ENCODE measurements around the gene PRSS58.

The PRSS58 gene, protein sequence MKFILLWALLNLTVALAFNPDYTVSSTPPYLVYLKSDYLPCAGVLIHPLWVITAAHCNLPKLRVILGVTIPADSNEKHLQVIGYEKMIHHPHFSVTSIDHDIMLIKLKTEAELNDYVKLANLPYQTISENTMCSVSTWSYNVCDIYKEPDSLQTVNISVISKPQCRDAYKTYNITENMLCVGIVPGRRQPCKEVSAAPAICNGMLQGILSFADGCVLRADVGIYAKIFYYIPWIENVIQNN

DNA sequence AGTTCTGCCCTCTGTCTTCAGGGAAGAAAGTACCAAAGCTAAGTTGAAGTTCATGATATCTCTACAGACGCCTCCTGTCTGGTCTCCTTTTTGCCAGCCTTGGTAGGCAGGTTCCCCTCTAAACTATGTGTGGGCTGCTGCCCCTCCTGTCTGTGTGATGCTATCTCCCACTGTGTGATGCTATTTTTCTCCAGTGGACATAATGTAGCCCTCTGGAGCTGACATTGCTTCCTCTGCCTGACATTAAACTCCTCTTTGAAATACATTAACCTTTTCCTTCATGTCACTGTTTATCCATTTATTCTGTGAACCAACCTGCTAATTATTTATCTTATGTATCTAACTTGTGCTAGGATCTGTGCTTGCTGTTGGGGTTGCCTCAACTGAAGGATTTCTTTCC, at the start of gene PRSS58:
Gene PRSS58, minus strand, starts transcription at position 101 of the 400 bp plus-strand sequence. CDS start 351 bp downstream, outside the sequence.
- H3K36me3 ChIP-seq (ENCODE audit: control insufficient read depth, insufficient read depth, low read length) = no peaks in the 10 kb centered on the region
- TF ChIP-seq, protein P1, sequence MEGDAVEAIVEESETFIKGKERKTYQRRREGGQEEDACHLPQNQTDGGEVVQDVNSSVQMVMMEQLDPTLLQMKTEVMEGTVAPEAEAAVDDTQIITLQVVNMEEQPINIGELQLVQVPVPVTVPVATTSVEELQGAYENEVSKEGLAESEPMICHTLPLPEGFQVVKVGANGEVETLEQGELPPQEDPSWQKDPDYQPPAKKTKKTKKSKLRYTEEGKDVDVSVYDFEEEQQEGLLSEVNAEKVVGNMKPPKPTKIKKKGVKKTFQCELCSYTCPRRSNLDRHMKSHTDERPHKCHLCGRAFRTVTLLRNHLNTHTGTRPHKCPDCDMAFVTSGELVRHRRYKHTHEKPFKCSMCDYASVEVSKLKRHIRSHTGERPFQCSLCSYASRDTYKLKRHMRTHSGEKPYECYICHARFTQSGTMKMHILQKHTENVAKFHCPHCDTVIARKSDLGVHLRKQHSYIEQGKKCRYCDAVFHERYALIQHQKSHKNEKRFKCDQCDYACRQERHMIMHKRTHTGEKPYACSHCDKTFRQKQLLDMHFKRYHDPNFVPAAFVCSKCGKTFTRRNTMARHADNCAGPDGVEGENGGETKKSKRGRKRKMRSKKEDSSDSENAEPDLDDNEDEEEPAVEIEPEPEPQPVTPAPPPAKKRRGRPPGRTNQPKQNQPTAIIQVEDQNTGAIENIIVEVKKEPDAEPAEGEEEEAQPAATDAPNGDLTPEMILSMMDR (IDR thresholded peaks at IDR 0.05; ENCODE audit: insufficient read depth, low read length, poor library complexity, severe bottlenecking) = no peak
- 0 out of 2 replicates have a peak, but pooled peaks cover 1% of the 10 kb centered on the region for H3K27me3 ChIP-seq (replicated peaks; ENCODE audit: control insufficient read depth, insufficient read depth, low read length)
- H3K4me3 ChIP-seq (replicated peaks; ENCODE audit: low read depth, low read length) = no peak within 1 kb of the TSS
- DNase-seq (ENCODE audit: extremely low read depth, insufficient read length) = no peak

DNA sequence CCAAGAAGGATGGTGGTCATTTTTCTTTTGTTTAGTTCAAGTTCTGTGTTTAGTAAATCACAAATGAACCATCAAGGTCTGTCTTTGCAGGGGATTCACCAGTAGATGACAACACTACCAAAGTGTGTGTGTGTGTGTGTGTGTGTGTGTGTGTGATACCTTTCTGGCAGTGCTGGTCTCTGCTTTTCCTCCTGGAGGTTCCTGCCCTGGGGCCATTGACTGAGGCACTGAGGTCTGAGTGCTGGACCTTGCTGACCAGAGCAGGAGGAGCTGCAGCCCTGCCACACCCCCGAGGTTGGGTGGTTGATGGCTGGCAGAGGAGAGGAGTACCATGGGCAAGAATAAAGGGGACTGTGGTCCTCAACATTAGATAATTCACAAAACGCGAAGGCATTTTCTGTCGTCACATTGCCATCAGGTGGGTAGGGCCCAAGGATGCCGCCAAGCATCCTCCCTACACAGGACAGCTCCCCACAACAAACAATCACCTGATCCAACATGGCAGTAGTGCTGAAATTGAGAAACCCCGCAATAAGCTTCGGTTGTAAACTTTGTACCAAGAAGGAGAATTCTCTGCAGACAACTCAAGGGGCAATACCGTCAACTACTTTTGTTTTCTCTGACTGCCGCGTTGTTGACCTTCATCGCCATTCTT, 49.5 kb upstream of the PRSS58 start:
- TF ChIP-seq, protein P1 (IDR thresholded peaks at IDR 0.05; ENCODE audit: insufficient read depth, low read length, poor library complexity, severe bottlenecking) = no peak

DNA sequence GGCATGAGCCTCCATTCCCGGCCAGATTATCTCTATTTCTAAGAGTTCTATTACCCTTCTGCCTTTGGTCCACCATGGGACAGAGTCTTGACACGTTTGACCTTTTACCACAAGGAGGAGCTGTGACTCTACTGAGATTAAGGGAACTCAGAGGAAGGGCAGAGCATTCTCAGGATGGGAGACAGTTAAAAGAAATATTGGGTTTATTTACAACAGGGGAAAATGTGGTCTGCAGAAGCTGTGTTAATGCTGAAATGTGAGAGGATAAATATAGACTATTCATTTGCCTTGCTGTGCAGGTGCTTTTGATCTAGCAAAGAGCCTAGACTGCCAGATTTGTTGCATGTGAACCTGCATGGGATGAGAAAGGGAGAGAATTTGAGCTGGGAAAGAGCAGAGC, 45.8 kb upstream of the PRSS58 start:
- Histone ChIP-seq H3K27me3 (replicated peaks; ENCODE audit: control insufficient read depth, insufficient read depth, low read length) (no peaks in the 10 kb centered on the region), H3K4me3 (replicated peaks; ENCODE audit: low read depth, low read length) (no peak overlapping the region), H3K36me3 (ENCODE audit: control insufficient read depth, insufficient read depth, low read length) (no peaks in the 10 kb centered on the region)
- TF ChIP-seq, protein P1 (IDR thresholded peaks at IDR 0.05; ENCODE audit: insufficient read depth, low read length, poor library complexity, severe bottlenecking) = peak; percentile 54
- DNase-seq (ENCODE audit: extremely low read depth, insufficient read length) = no peak

More for the DNA sequence above, 49.5 kb upstream of the PRSS58 start:
- Histone ChIP-seq H3K27me3 (replicated peaks; ENCODE audit: control insufficient read depth, insufficient read depth, low read length) (peaks cover 2% of the 10 kb centered on the region), H3K4me3 (replicated peaks; ENCODE audit: low read depth, low read length) (no peak overlapping the region), H3K36me3 (ENCODE audit: control insufficient read depth, insufficient read depth, low read length) (no peaks in the 10 kb centered on the region)
- no peak for DNase-seq (ENCODE audit: extremely low read depth, insufficient read length)

DNA sequence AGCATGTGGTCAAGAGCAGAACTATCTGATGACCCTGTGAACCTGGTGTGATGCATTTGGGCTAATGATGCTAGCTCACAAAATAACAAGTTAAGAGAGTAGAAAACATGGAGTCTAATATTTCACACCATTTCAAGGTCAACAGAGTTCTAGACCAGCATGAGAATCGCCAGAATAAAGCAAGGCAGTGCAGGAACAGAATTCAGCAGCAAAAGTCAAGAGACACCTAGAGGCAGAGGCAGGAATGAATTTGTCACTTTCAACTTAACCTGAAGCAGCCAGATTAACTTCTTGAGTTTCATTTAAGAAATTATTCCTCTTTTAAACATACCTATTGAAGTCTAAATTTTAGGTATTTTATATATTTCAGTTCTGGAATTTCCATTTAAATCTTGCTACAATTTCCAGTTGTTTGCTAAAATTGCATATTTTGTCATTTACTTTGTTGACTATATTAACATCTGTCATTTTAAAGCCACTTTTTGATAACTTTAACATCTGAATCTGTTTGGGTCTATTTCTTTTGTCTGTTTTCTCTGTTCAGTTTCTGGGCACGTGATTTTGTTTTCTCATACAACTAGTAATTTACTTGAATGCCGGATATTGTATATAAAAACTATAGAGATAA, 44.2 kb upstream of the PRSS58 start:
- TF ChIP-seq, protein P1 (IDR thresholded peaks at IDR 0.05; ENCODE audit: insufficient read depth, low read length, poor library complexity, severe bottlenecking) = peak; percentile 68
- Histone ChIP-seq H3K36me3 (ENCODE audit: control insufficient read depth, insufficient read depth, low read length) (no peaks in the 10 kb centered on the region), H3K27me3 (replicated peaks; ENCODE audit: control insufficient read depth, insufficient read depth, low read length) (no peaks in the 10 kb centered on the region; the same call in 1 of the 2 replicates), H3K4me3 (replicated peaks; ENCODE audit: low read depth, low read length) (no peak overlapping the region)
- DNase-seq (ENCODE audit: extremely low read depth, insufficient read length) = no peak

DNA sequence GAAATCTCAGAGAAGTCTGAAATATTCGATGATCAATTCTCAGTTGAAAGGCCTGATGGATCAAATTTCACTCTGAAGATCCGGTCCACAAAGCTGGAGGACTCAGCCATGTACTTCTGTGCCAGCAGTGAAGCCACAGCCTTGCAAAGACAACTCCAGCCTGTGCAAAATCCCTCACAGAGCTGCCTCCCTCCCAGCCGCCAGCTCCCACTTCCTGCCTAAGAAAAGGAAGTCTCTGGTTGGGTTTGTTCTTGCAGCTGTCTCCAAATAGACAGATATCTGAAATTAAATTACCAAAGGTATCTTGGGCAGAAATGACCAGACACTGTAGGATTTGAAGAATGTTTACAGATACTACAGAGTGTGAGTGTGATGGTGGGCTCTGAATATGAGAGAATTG, 43.4 kb upstream of the PRSS58 start:
- Histone ChIP-seq H3K36me3 (ENCODE audit: control insufficient read depth, insufficient read depth, low read length) (no peaks in the 10 kb centered on the region), H3K27me3 (replicated peaks; ENCODE audit: control insufficient read depth, insufficient read depth, low read length) (no peaks in the 10 kb centered on the region; the same call in 1 of the 2 replicates), H3K4me3 (replicated peaks; ENCODE audit: low read depth, low read length) (no peak overlapping the region)
- TF ChIP-seq, protein P1 (IDR thresholded peaks at IDR 0.05; ENCODE audit: insufficient read depth, low read length, poor library complexity, severe bottlenecking) = no peak
- DNase-seq (ENCODE audit: extremely low read depth, insufficient read length) = no peak

All from GM06990 (cell line).